ENCODE results near the gene HPX. TPM values are rescaled to one million over a fixed set of nuclear protein-coding genes. Genes with fewer than 3 reads are reported as not detected.

The HPX gene
- total RNA-seq, 1 donor from 2014 or later = 0.64 TPM

DNA sequence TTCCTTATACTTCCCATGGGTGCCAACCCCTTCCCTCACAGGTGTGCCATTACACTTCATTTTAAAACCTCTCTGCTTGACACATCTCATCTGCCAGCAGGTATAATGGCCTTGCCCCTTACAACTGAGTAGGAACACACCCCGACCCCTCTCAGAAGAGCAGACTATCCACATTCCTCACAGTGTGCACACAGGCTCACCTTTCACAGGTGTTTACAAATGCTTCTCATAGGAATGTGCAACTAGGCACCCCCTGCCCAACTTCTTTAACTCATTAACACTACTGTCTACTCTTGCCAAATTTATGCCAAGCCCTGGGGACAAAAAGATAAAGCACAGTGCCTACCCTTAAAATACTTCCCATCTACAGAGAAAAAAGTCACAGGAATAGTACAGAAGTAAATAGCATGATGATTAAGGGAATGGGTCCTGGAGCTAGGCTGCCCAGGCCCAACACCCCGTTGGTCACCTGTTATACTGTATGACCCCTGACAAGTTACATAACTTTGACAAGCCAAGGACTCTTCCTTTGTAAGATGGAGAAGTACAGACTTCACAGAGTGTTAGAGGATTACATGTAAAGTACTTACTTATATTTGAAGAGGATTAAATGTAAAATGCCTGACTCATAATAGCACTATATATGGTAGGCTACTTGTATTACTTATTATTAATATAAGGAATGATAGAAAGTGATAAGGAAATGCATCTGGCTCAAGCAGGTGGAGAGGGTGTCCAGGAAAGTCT lies 17.7 kb upstream of the HPX start:
- ATAC-seq = peak; percentile 62

DNA sequence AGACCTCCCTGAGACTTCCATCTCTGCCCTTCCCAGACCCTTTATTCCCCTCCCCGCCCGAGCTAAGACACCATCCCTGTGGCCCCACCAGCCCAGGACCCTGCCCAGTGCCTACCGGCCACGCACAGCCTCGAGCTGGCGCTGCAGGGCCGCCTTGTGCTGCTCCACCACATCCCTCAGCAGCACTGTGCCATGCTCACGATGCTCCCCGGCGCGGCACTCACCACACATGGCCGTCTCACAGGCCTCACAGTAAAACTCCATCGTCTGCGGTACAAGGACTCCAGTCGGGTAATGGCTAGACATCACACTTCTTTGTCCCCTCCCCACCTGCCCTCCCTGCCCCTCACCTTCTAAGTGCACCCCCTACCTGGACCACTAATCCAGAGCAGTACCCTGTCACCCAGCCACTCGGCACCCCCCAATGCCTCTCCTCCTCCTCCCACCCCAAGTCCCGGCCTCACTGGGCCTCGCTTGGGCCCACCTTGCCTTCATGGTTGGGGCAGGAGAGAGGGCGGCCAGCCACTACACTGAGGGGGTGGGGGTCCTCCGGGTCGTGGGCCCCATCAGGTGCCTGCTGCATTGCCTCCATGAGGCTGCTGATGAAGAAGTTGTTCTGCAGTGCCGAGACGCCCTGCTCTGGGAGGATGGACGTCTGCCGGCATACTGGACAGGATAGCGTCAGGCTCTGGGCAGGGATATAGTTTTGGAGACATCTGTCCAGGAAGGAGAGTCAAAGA lies 17.0 kb upstream of the HPX start:
- peak; percentile 15 for ATAC-seq

DNA sequence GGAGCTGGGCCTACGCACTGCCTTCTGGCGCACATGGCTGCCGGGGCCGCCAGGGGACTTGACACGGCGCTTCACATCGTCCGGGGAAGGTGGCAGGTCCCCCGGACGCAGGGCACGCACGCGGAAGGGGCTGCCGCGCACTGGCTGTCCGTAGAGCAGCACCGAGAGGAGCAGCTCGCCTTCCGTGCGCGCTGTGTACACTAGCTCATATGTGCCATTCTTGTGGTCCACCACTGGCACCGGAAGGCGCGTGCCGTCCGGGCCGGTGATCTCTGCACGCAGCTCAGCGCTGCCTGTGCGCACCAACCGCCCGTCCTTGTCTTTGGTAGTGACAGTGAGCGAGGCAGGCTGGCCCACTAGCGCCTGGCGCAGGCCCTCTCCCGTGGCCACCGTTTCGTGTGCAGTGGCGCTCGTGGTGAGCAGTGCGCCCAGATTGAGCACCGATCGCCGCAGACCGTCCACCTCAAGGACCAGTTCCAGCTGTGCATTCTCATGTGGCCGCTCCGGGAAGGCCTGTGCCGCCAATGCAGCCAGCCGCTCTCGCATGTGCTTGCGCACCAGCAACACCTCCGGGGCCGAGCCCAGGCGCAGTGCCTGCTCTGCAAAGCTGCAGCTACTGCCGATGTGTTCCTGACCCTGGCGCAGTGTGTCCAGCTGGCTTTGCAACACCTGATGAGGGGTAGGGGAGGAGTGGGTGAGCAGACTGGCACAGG lies 15.7 kb upstream of the HPX start:
- ATAC-seq = no peak

- no peak for ATAC-seq
Measured at GRCh38 chr11:6455070-6455469, 14.3 kb upstream of the HPX start.

DNA sequence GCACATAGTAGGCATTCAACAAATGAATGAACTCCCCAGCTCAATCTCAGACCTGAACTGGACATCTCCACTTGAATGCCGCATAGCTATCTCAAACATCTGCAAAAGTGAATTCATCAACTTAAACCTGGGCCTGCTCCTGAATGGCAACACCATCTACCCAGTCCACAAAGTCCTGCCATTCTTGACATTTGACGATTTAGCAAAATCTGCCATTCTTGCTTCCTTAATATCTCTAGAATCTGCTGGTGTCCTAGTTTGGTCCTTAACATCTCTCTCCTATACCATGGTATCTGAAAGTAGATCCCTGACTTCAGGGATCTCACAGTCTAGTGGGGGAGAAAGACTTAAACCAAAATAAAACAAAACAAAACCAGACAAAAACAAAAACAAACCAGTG lies 12.4 kb upstream of the HPX start:
- ATAC-seq = no peak

- ATAC-seq = no peak
Measured at GRCh38 chr11:6452219-6452618, 11.4 kb upstream of the HPX start.

GRCh38 chr11:6448574-6448973 lies 7.8 kb upstream of the HPX start:
- no peak for ATAC-seq

GRCh38 chr11:6443269-6444003 lies 2.6 kb upstream of the HPX start:
- ATAC-seq = peak; percentile 75

- ATAC-seq = no peak
Measured at GRCh38 chr11:6442441-6442840, 1.7 kb upstream of the HPX start.

- ATAC-seq = peak; percentile 65
Measured at GRCh38 chr11:6438979-6439571, 1.7 kb downstream of the HPX start.

- ATAC-seq = no peak
Measured at GRCh38 chr11:6437993-6438392, 2.8 kb downstream of the HPX start.

DNA sequence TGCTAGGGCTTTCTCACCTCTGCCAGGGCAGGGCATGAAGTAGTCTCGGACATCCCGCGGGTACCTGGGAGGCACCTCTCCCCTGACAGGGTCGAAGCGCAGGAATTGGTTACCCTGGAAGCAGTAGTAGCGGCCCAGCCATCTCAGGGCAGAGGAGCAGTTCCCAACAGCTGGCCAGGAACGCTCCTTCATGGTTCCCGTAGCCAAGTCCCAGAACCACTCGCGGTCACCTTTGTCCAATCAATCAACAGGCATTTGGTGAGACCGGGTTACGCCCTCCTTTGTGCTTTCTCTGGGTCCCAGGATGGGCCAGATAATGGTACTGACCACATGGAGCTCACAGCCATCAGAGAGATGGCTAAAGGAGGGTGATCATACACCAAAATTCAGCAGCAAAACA lies 3.4 kb downstream of the HPX start:
- ATAC-seq = no peak

DNA sequence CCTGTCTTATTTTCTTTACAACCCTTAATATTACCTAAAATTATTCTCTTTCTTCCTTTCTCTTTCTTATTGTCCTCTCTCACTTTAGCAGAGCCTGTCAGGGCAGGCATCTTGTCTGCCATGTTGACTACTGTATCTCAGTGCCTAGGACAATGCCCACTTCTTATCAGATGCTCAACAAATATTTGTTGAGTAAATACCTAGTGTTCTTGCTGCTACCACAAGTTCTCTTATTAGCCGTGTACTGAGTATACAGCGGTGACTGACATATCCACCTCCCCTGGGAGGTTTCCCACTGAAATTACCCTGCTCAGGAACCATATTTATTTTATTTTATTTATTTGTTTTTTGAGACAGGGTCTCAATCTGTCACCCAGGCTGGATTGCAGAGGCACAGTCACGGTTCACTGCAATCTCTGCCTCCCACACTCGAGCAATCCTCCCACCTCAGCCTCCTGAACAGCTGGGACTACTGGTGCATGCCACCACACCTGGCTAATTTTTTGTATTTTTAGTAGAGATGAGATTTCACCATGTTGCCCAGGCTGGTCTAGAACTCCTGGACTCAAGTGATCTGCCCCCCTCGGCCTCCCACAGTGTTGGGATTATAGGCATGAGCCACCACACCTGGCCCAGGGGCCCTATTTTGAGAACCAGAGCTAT lies 6.7 kb downstream of the HPX start:
- ATAC-seq = no peak

GRCh38 chr11:6431861-6432260 lies 8.9 kb downstream of the HPX start:
- no peak for ATAC-seq

- no peak for ATAC-seq
Measured at GRCh38 chr11:6427516-6427915, 13.3 kb downstream of the HPX start.

GRCh38 chr11:6420677-6421076 lies 20.1 kb downstream of the HPX start:
- ATAC-seq = no peak

DNA sequence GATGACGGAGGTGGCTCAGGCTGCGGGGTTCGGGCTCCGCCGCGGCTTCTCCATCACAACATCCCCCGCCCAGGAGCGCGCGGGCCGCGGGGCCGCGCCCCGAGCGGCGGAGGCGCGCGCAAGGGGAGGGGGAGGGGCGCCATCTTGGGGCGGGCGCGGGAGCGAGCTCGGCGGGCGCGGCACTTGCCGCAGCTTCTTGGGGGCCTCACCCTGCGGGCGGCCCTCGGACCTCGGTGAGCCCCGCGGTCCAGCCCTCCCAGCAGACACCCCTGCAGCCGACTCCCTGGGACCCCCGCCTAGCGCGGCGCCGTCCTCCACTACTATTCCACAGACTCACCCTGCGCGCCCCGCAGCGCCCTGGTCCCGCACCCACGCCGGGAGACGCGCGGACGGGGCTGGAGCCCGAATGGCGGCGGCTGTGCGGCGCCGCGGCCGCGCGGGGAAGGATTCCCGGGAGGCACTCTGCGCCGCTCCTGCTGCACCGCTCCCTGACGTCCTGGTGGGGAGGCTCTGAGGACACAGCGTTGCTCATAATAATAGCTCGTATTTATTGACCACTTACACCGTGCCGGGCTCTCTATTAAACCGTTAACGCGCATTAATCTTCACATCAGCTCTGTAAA lies 21.7 kb downstream of the HPX start, which contains the start of gene APBB1:
Gene APBB1, minus strand, starts transcription at position 86 of the 623 bp plus-strand sequence. CDS start 7,747 bp downstream, outside the sequence.
- ATAC-seq = peak; percentile 84

DNA sequence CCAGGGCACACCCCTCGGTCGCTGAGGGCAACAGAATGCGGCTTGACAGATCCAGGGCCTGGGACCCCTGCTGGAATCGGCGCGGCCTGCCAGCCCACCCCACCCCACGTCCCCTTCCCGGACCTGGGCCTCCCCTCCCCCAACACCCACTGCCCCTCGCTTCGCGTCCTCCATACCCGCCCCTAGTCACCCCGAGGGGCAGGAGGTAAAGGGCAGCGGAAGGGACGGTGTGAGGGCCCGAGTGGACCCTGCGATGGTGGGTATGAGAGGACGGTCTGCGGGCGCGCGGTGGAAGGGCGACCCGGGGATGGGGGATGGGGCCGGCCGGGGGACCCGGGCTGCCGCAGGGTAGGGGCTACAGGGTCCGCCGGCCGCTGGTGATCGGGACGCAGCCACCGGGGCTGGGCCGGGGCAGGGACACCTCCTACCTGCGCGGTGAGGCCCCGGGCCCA lies 22.2 kb downstream of the HPX start:
- ATAC-seq = peak; percentile 30

DNA sequence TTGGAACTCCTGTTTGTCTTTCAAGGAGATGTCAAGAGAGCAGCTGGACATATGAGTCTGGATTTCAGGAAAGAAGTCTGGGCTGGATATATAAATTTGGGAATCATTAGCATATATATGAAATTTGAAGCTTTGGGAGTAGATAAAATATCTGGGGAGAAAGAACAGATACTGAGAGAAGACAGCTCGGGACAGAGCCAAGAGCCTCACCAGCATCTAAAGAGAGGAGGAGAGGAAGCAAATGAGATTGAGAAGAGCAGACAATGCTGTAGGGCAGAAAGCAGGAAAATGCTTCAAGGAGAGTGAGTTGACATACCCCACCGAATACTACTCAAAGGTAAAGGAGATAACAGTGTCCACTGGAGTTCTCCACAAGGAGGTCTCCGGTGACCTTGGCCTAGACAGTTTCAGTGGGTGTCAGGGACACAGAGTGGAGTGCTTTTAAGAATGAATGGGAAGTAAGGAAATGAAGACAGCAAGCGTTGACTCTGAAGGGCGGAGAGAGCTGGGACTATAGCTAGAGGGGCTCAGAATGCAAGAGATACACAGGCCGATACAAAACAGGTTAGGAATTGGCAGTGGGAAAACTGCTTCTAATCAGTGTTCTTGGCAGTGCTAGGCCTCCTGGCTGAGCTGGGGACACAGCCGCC lies 22.8 kb downstream of the HPX start:
- ATAC-seq = no peak

GRCh38 chr11:6415797-6416196 lies 25.0 kb downstream of the HPX start:
- ATAC-seq = no peak
